Measurements from ENCODE around the gene TOP3A. TPM values are rescaled to one million over a fixed set of nuclear protein-coding genes. Genes with fewer than 3 reads are reported as not detected.
"Not testable (repeated sequence)": the region's sequence is repeated elsewhere in the genome, so short reads cannot be mapped to it uniquely, and the experiment has no call there.

TOP3A gene
- polyA plus RNA-seq, 1 donor (not counting 4 experiments of a cell fraction or from before 2014, with no cell fraction given): 11.6 TPM

DNA sequence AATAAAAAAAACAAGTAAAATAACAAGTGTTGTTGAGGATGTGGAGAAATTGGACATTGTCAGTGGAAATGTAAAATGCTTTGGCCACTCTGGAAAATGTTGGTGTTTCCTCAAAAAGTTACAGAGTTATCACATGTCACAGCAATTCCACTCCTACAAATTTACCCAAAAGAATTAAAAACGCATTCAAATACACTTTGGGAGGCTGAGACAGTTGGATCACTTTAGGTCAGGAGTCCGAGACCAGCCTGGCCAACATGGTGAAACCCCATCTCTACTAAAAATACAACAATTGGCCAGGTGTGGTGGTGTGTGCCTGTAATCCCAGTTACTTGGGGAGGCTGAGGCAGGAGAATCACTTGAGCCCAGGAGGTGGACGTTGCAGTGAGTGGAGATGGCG is 5.6 kb downstream of the TOP3A start:
- Histone ChIP-seq H3K27me3 (ENCODE audit: control insufficient read depth, extremely low read depth, insufficient read depth, low read length) (no peaks in the 10 kb centered on the region), H2AFZ (ENCODE audit: control insufficient read depth, low read length) (no peak overlapping the region), H3K4me3 (ENCODE audit: control insufficient read depth in 2 of 3, extremely low read depth in 1 of 3, insufficient read depth in 2 of 3, low read depth in 1 of 3, low read length in 3 of 3) (no peak overlapping the region), H3K9me3 (ENCODE audit: control insufficient read depth, low read depth, low read length) (no peaks in the 10 kb centered on the region), H3K9ac (ENCODE audit: control insufficient read depth, extremely low read depth, insufficient read depth, low read length) (no peak overlapping the region), H3K36me3 (ENCODE audit: control insufficient read depth in 2 of 2, extremely low read depth in 1 of 2, insufficient read depth in 2 of 2, low read length in 2 of 2) (peaks cover 8 to 15% of the 10 kb centered on the region in 2 experiments), H3K79me2 (ENCODE audit: control insufficient read depth, insufficient read depth, low read length) (peaks cover 36% of the 10 kb centered on the region), H4K20me1 (ENCODE audit: control insufficient read depth, extremely low read depth, insufficient read depth, low read length) (no peaks in the 10 kb centered on the region), H3K4me2 (ENCODE audit: control insufficient read depth, extremely low read depth, insufficient read depth, low read depth, low read length) (no peak overlapping the region), H3K4me1 (ENCODE audit: control insufficient read depth, extremely low read depth, insufficient read depth, low read length) (peaks cover 11% of the 10 kb centered on the region), H3K27ac (ENCODE audit: control insufficient read depth, insufficient read depth, low read length) (no peak overlapping the region), H3K9me1 (ENCODE audit: control insufficient read depth, extremely low read depth, insufficient read depth, low read length) (no peaks in the 10 kb centered on the region)
- TF ChIP-seq EZH2 (IDR thresholded peaks at IDR 0.05; ENCODE audit: low read length): no peak
- TF ChIP-seq CTCF (optimal IDR thresholded peaks at IDR 0.05 in 1 of 3, IDR thresholded peaks at IDR 0.05 in 1 of 3, conservative IDR thresholded peaks at IDR 0.05 in 1 of 3; ENCODE audit: extremely low read depth in 1 of 3, insufficient read depth in 2 of 3, low read length in 3 of 3): no peak
- dilution Hi-C loops (cut with MboI; ENCODE audit: extremely low pct_ligation_motif_present, low sequenced_read_pairs): no loop called here
- FAIRE-seq (no peak), DNase-seq (ENCODE audit: low read depth, low spot score) (no peak)

DNA sequence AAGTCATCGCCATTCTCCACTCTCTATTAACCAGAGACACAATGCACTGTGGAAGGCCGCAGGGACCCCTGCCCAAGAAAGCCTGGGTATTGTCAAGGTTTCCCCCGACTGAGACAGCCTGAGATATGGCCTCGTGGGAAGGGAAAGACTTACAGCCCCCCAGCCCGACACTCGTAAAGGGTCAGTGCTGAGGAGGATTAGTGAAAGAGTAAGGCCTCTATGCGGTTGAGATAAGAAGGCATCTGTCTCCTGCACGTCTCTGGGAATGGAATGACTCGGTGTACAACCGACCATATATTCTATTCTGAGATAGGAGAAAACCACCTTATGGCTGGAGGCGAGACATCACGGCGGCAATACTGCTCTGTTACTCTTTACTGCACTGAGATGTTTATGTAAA is 11.6 kb downstream of the TOP3A start:
- dilution Hi-C loops (cut with MboI; ENCODE audit: extremely low pct_ligation_motif_present, low sequenced_read_pairs); H3K27ac ChIP-seq (ENCODE audit: control insufficient read depth, insufficient read depth, low read length); DNase-seq (ENCODE audit: low read depth, low spot score); H3K4me3 ChIP-seq (ENCODE audit: control insufficient read depth in 2 of 3, extremely low read depth in 1 of 3, insufficient read depth in 2 of 3, low read depth in 1 of 3, low read length in 3 of 3); H3K9ac ChIP-seq (ENCODE audit: control insufficient read depth, extremely low read depth, insufficient read depth, low read length); H3K9me1 ChIP-seq (ENCODE audit: control insufficient read depth, extremely low read depth, insufficient read depth, low read length); H2AFZ ChIP-seq (ENCODE audit: control insufficient read depth, low read length); H3K79me2 ChIP-seq (ENCODE audit: control insufficient read depth, insufficient read depth, low read length); FAIRE-seq; H3K27me3 ChIP-seq (ENCODE audit: control insufficient read depth, extremely low read depth, insufficient read depth, low read length); H4K20me1 ChIP-seq (ENCODE audit: control insufficient read depth, extremely low read depth, insufficient read depth, low read length); H3K4me2 ChIP-seq (ENCODE audit: control insufficient read depth, extremely low read depth, insufficient read depth, low read depth, low read length); H3K4me1 ChIP-seq (ENCODE audit: control insufficient read depth, extremely low read depth, insufficient read depth, low read length); H3K9me3 ChIP-seq (ENCODE audit: control insufficient read depth, low read depth, low read length): not testable (repeated sequence)
- H3K36me3 ChIP-seq (ENCODE audit: control insufficient read depth in 2 of 2, extremely low read depth in 1 of 2, insufficient read depth in 2 of 2, low read length in 2 of 2): peaks cover 22 to 30% of the 10 kb centered on the region in 2 experiments

Data from keratinocyte (primary cell).